Measurements from ENCODE around the gene KRTAP5-7.

DNA sequence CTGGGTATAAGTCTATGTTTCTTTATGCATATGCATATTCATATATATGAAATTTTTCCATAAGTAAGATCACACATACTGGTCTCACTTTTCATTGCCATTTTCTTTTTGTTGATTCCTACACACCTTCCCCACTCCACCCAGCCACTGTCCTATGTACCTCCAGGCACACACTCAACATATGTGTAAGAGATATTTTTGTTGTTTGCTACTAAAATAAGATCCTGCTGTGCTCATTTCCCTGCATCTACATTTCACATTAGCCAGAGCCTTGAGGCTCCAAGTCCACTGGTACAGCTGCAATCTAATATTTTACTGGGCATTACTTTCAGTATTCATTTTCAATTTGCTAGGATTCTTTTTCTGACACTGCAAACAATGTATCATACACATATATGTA, 30.2 kb downstream of the KRTAP5-7 start:
- TF ChIP-seq, protein P1, sequence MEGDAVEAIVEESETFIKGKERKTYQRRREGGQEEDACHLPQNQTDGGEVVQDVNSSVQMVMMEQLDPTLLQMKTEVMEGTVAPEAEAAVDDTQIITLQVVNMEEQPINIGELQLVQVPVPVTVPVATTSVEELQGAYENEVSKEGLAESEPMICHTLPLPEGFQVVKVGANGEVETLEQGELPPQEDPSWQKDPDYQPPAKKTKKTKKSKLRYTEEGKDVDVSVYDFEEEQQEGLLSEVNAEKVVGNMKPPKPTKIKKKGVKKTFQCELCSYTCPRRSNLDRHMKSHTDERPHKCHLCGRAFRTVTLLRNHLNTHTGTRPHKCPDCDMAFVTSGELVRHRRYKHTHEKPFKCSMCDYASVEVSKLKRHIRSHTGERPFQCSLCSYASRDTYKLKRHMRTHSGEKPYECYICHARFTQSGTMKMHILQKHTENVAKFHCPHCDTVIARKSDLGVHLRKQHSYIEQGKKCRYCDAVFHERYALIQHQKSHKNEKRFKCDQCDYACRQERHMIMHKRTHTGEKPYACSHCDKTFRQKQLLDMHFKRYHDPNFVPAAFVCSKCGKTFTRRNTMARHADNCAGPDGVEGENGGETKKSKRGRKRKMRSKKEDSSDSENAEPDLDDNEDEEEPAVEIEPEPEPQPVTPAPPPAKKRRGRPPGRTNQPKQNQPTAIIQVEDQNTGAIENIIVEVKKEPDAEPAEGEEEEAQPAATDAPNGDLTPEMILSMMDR (IDR thresholded peaks at IDR 0.05) = no peak
- TF ChIP-seq POLR2A (IDR thresholded peaks at IDR 0.05) = no peak

All from heart left ventricle (tissue), 13 donors.